ENCODE measurements around the gene FKBP1B.

DNA sequence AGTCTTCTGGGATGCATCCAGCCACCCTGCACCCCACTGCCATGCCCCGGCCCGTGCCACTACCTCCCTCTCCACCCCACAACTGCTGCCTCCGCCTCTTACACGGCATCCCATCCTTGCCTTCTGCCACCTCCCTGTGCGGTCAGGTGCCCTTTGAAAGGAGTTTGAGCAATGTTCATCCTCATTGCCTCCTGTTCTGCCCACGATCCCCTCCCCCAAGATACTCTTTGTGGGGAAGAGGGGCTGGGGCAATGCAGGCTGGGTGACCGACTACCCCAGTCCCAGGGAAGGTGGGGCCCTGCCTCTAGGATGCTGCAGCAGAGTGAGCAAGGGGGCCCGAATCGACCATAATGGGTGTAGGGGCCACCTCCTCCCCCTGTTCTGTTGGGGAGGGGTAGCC, 31.3 kb upstream of the FKBP1B start:
- TF ChIP-seq, protein P1, sequence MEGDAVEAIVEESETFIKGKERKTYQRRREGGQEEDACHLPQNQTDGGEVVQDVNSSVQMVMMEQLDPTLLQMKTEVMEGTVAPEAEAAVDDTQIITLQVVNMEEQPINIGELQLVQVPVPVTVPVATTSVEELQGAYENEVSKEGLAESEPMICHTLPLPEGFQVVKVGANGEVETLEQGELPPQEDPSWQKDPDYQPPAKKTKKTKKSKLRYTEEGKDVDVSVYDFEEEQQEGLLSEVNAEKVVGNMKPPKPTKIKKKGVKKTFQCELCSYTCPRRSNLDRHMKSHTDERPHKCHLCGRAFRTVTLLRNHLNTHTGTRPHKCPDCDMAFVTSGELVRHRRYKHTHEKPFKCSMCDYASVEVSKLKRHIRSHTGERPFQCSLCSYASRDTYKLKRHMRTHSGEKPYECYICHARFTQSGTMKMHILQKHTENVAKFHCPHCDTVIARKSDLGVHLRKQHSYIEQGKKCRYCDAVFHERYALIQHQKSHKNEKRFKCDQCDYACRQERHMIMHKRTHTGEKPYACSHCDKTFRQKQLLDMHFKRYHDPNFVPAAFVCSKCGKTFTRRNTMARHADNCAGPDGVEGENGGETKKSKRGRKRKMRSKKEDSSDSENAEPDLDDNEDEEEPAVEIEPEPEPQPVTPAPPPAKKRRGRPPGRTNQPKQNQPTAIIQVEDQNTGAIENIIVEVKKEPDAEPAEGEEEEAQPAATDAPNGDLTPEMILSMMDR (IDR thresholded peaks at IDR 0.05; ENCODE audit: insufficient read depth, low read length, poor library complexity, severe bottlenecking) = no peak
- TF ChIP-seq EZH2phosphoT487 (conservative IDR thresholded peaks at IDR 0.05; ENCODE audit: low read length) = no peak
